K562 (cell line): Measurements from ENCODE around the gene TRIM24. TPM values are rescaled to one million over a fixed set of nuclear protein-coding genes. Genes with fewer than 3 reads are reported as not detected.

ENCODE experiments used
- ATAC-seq: fragments of 200-7000 bp; cut with Tn5 transposase; 3 replicates; pipeline ENCODE4 v1.9.1; 2020; ENCODE audit warnings: moderate library complexity
- BruUV-seq: library from RNA; stranded (reverse); fragments of 400-500 nt; replicated peaks from 2 replicates; lab custom pipeline; 2021; lab: Mats Ljungman, UMichigan
- CTCF ChIA-PET: fragments of 300-600 bp; formaldehyde crosslinking; extraction: SDS; loops from one replicate; lab custom pipeline; 2021; ENCODE audit warnings: low intra/inter-chr PET ratio; lab: Yijun Ruan, JAX
- POLR2A ChIA-PET: fragments of 300-600, 350-650 bp; sonication (Branson Sonifier 250); formaldehyde crosslinking; extraction: SDS; loops from one replicate; lab custom pipeline; 2021; ENCODE audit warnings: antibody characterized with exemption, inconsistent platforms; lab: Yijun Ruan, JAX
- DNase-seq, 4 experiments: peaks; one replicate each; pipeline versions ENCODE4 v3.0.0 to v3.0.0-alpha.2; 2011 to 2018; ENCODE audit warnings: low spot score in 3 of 4, mixed read lengths in 3 of 4; ENCODE audit errors: extremely low read depth in 1 of 4
- FAIRE-seq: peaks from 2 replicates; lab custom pipeline; 2011; peaks lifted over from hg19 to GRCh38; lab: Jason Lieb, UNC
- H2AFZ ChIP-seq: 2 replicates; pipeline ENCODE4 v1.6.0; 2011; ENCODE audit warnings: low read depth, low read length, control low read depth, inconsistent platforms
- H3K27ac ChIP-seq: fragments of 200-600 bp; 3 replicates; pipeline ENCODE4 v1.8.0; 2011; ENCODE audit warnings: low read depth, mild to moderate bottlenecking, control low read depth, inconsistent platforms, low read length, moderate library complexity, mixed read lengths; ENCODE audit errors: extremely low read depth
- H3K27me3 ChIP-seq, 2 experiments: fragments of 300-600 bp in 1 of 2; 2 replicates in 1 of 2; 3 replicates in 1 of 2; pipeline versions ENCODE4 v1.6.0 to v1.8.0; 2011; ENCODE audit warnings: inconsistent platforms in 2 of 2, low read length in 2 of 2, mild to moderate bottlenecking in 1 of 2, mixed read lengths in 1 of 2, moderate library complexity in 1 of 2; ENCODE audit not compliant: control insufficient read depth in 2 of 2, insufficient read depth in 2 of 2
- H3K36me3 ChIP-seq: fragments of 300-600 bp; 3 replicates; pipeline ENCODE4 v1.8.0; 2011; ENCODE audit warnings: mild to moderate bottlenecking, low read length, inconsistent platforms; ENCODE audit not compliant: control insufficient read depth, insufficient read depth
- H3K4me1 ChIP-seq, 2 experiments: fragments of 200-600 bp in 1 of 2; replicated peaks in 1 of 2; 2 replicates in 1 of 2; 3 replicates in 1 of 2; pipeline versions ENCODE4 v1.5.1 to v1.8.0; 2011; ENCODE audit warnings: inconsistent platforms in 2 of 2, low read length in 2 of 2, mild to moderate bottlenecking in 1 of 2, mixed read lengths in 1 of 2, moderate library complexity in 1 of 2; ENCODE audit not compliant: control insufficient read depth in 2 of 2, insufficient read depth in 2 of 2
- H3K4me2 ChIP-seq: 2 replicates; pipeline ENCODE4 v1.6.1; 2011; ENCODE audit warnings: low read length, control low read depth, inconsistent platforms, mixed read lengths; ENCODE audit not compliant: insufficient read depth
- H3K4me3 ChIP-seq: fragments of 200-600 bp; sonication (generic), shearing (Covaris generic); 2 replicates; pipeline ENCODE4 v1.5.1; 2016; ENCODE audit warnings: control low read depth, inconsistent platforms
- H3K79me2 ChIP-seq: fragments of 200-600 bp; 3 replicates; pipeline ENCODE4 v1.8.0; 2011; ENCODE audit warnings: low read length, inconsistent platforms; ENCODE audit not compliant: control insufficient read depth, insufficient read depth
- H3K9ac ChIP-seq, 2 experiments: 2 replicates each; pipeline versions ENCODE4 v1.6.0 to v1.6.1; 2011; ENCODE audit warnings: low read depth in 2 of 2, low read length in 2 of 2, control low read depth in 1 of 2, inconsistent platforms in 1 of 2, mild to moderate bottlenecking in 1 of 2, mixed read lengths in 1 of 2; ENCODE audit not compliant: insufficient read depth in 1 of 2
- H3K9me1 ChIP-seq: one replicate; pipeline ENCODE4 v1.6.0; 2011; ENCODE audit warnings: inconsistent platforms, mild to moderate bottlenecking, low read length, moderate library complexity; ENCODE audit not compliant: control insufficient read depth, insufficient read depth
- H3K9me3 ChIP-seq: replicated peaks from 2 replicates; pipeline ENCODE4 v1.5.1; 2011; ENCODE audit warnings: low read depth, low read length, inconsistent platforms; ENCODE audit not compliant: control insufficient read depth, insufficient read depth
- H4K20me1 ChIP-seq: replicated peaks from 2 replicates; pipeline ENCODE4 v1.6.1; 2011; ENCODE audit warnings: low read length, inconsistent platforms, mixed read lengths; ENCODE audit not compliant: control insufficient read depth, insufficient read depth
- BRF1 ChIP-seq: IDR thresholded peaks from 3 replicates; pipeline ENCODE4 v1.6.1; 2011; ENCODE audit warnings: borderline replicate concordance, mild to moderate bottlenecking; ENCODE audit not compliant: insufficient read length; ENCODE audit errors: extremely low read depth
- ESRRB ChIP-seq: fragments of 250-450 bp; sonication (Bioruptor Pico); IDR thresholded peaks from 2 replicates; pipeline ENCODE4 v1.5.0; 2020; ENCODE audit warnings: mild to moderate bottlenecking, moderate library complexity, borderline replicate concordance
- IFI16 ChIP-seq: fragments of 250-450 bp; sonication (Bioruptor Pico); IDR thresholded peaks from 2 replicates; pipeline ENCODE4 v2.1.2; 2022; ENCODE audit warnings: mild to moderate bottlenecking, inconsistent platforms
- TCF3 ChIP-seq: sonication (generic); formaldehyde crosslinking; IDR thresholded peaks from 2 replicates; pipeline ENCODE4 v1.4.0; 2020; ENCODE audit warnings: mild to moderate bottlenecking, missing genetic modification reagents
- TEAD1 ChIP-seq, 2 experiments: fragments of 450-650 bp in 1 of 2; sonication (generic) in 1 of 2; formaldehyde crosslinking; IDR thresholded peaks; 2 replicates each; pipeline versions ENCODE4 v1.4.0 to v1.8.0; 2020 to 2022; ENCODE audit warnings: mild to moderate bottlenecking in 2 of 2, missing genetic modification reagents in 1 of 2
- USF1 ChIP-seq: sonication (generic); formaldehyde crosslinking; IDR thresholded peaks from 2 replicates; pipeline ENCODE4 v1.9.0; 2022; ENCODE audit warnings: mild to moderate bottlenecking, missing genetic modification reagents
- YBX1 ChIP-seq: fragments of 450-650 bp; IDR thresholded peaks from 2 replicates; pipeline ENCODE4 v1.7.1; 2016; ENCODE audit warnings: mild to moderate bottlenecking
- ZNF280B ChIP-seq: fragments of 250-450 bp; sonication (Bioruptor Pico); IDR thresholded peaks from 2 replicates; pipeline ENCODE4 v1.5.1; 2021; ENCODE audit warnings: mild to moderate bottlenecking
- ZNF830 ChIP-seq: fragments of 250-450 bp; sonication (Bioruptor Pico); IDR thresholded peaks from 2 replicates; pipeline ENCODE4 v1.5.0; 2021; ENCODE audit warnings: mild to moderate bottlenecking
- WGBS: fragments of 100-300 bp; shearing (Covaris generic); methylation state at CpG from one replicate; pipeline ENCODE4 v1.1.6; 2016; ENCODE audit warnings: low coverage, mixed read lengths; ENCODE audit not compliant: insufficient coverage; ENCODE audit errors: missing lambda C conversion rate; 5-methylcytosine and 5-hydroxymethylcytosine counted together
- in situ Hi-C: fragments of 300-500 bp; cut with MboI; formaldehyde crosslinking; loops from 4 replicates; pipeline ENCODE4 v1.15.0; 2018; ENCODE audit warnings: inconsistent platforms, mixed read lengths
- intact Hi-C: fragments of 100-400 bp; cut with micrococcal nuclease; formaldehyde crosslinking; loops from 2 replicates; pipeline ENCODE4 v1.14.2; 2022
- polyA plus RNA-seq, 8 experiments: library from polyadenylated mRNA; depleted of rRNA in 4 of 8; stranded (reverse) in 5 of 8; unstranded in 3 of 8; fragments of >200 nt; fragmentation: Nextera tagmentation in 2 of 8; fragmentation: Illumina TruSeq in 1 of 8; extraction: Ambion mirVana in 2 of 8; extraction: Trizol in 1 of 8; gene quantifications; 2 replicates each; pipeline versions ENCODE4 v1.2.1 to v1.2.3, GENCODE V29; 2011 to 2014; ENCODE audit warnings: inconsistent platforms in 1 of 8, missing spikeins in 1 of 8
- total RNA-seq, 7 experiments: library from RNA; depleted of rRNA in 6 of 7; stranded (reverse); fragments of >200 nt in 6 of 7; fragmentation: Illumina TruSeq in 2 of 7; extraction: Trizol in 2 of 7; gene quantifications; 2 replicates each; pipeline versions ENCODE4 v1.2.1 to v1.2.3, GENCODE V29; 2011 to 2021; ENCODE audit warnings: low replicate concordance in 1 of 7

TRIM24 gene
- total and polyA plus RNA-seq, 9 of the 15 experiments (the other 6 are each of a cell fraction or from before 2014, with no cell fraction given) = 13.4 to 74.0 (median 41.7) TPM

- FAIRE-seq (no peak), ATAC-seq (no peak), DNase-seq (no peak)
- intact Hi-C loops (no loop called here), in situ Hi-C loops (no loop called here)
- POLR2A ChIA-PET = interaction anchor here (1.0 to 1.1 kb wide), 2 partner anchors 8 to 15 kb away, joined by 3 read pairs; no protein-coding TSS in a partner anchor
- H3K79me2 ChIP-seq = no peaks in the 10 kb centered on the region
- H3K4me2 ChIP-seq = no peak overlapping the region
- H3K9me3 ChIP-seq = 0 out of 2 replicates have a peak, but pooled peaks cover 2% of the 10 kb centered on the region
- no peaks in the 10 kb centered on the region for H4K20me1 ChIP-seq
- no peak overlapping the region for H3K9ac ChIP-seq
- H3K4me3 ChIP-seq = no peak overlapping the region
- CTCF ChIA-PET = no interaction called here
- TF ChIP-seq IFI16 (CRISPR knock-in tag) = no peak
- no peak for TF ChIP-seq ESRRB (CRISPR knock-in tag)
- TF ChIP-seq ZNF280B (CRISPR knock-in tag) = no peak
- no peak for TF ChIP-seq ZNF830 (CRISPR knock-in tag)
- TF ChIP-seq TEAD1 (CRISPR knock-in tag; IDR thresholded peaks at IDR 0.05) = no peak
- no peak for TF ChIP-seq TCF3 (CRISPR knock-in tag)
- TF ChIP-seq YBX1 = no peak
- no peak for TF ChIP-seq USF1
- TF ChIP-seq BRF1 = no peak
- H2AFZ ChIP-seq = no peak overlapping the region
- WGBS = 6% methylated on average over 1 of the region's 1 CpG
- peaks cover 0 to 12% of the 10 kb centered on the region in 2 experiments; a peak in 3 of 5 replicates for H3K27me3 ChIP-seq
- no TSS peak for BruUV-seq
- no peak overlapping the region for H3K27ac ChIP-seq
- H3K36me3 ChIP-seq = no peaks in the 10 kb centered on the region
- no peaks in the 10 kb centered on the region for H3K9me1 ChIP-seq
- no peaks in the 10 kb centered on the region for H3K4me1 ChIP-seq
Measured at GRCh38 chr7:138602451-138602850, 142.4 kb downstream of the TRIM24 start.
